Adrenal gland (tissue), 12 donors: ENCODE results near the gene NR2F1-AS1. TPM values are rescaled to one million over a fixed set of nuclear protein-coding genes. Genes with fewer than 3 reads are reported as not detected.

Experiments used
- DNase-seq, 7 donors: peaks; one replicate each; pipeline ENCODE4 v3.0.0-alpha.2; 2019 to 2020
- H3K27ac ChIP-seq, 5 donors: fragments of 200-600 bp; sonication (generic) in 4 of 5; 1 replicate in 3 of 5; 2 replicates in 2 of 5; pipeline versions ENCODE4 v1.5.1 to v1.8.0; 2016 to 2020; ENCODE audit warnings: mild to moderate bottlenecking in 1 of 5
- H3K27me3 ChIP-seq: fragments of 200-600 bp; 2 replicates; pipeline ENCODE4 v1.8.0; 2021
- H3K36me3 ChIP-seq, 2 donors: fragments of 200-600 bp; replicated peaks in 1 of 2; 1 replicate in 1 of 2; 2 replicates in 1 of 2; pipeline versions ENCODE4 v1.5.1 to v1.8.0; 2018 to 2022
- H3K4me1 ChIP-seq, 2 donors: fragments of 200-600 bp; replicated peaks in 1 of 2; 1 replicate in 1 of 2; 2 replicates in 1 of 2; pipeline versions ENCODE4 v1.5.1 to v1.8.0; 2018 to 2021
- H3K4me3 ChIP-seq, 4 donors: fragments of 200-600 bp; sonication (generic) in 3 of 4; one replicate each; pipeline ENCODE4 v1.5.1; 2016 to 2018
- H3K9me3 ChIP-seq, 3 donors: fragments of 200-600 bp; sonication (generic) in 1 of 3; replicated peaks in 1 of 3; 1 replicate in 2 of 3; 2 replicates in 1 of 3; pipeline versions ENCODE4 v1.5.1 to v1.8.0; 2016 to 2021
- POLR2A ChIP-seq, 2 donors: fragments of 450-650 bp; IDR thresholded peaks; one replicate each; pipeline ENCODE4 v1.6.1; 2017; ENCODE audit warnings: antibody characterized with exemption in 2 of 2, mild to moderate bottlenecking in 2 of 2, moderate library complexity in 1 of 2
- WGBS, 4 donors: extraction: QIAGEN DNeasy Blood & Tissue Kit in 2 of 4; methylation state at CpG; one replicate each; pipeline versions ENCODE4 v1.1.5 to v1.1.7; 2013 to 2017; 5-methylcytosine and 5-hydroxymethylcytosine counted together
- intact Hi-C, 2 donors: fragments of 100-400 bp; cut with DNase I; formaldehyde crosslinking; loops; one replicate each; pipeline versions ENCODE4 v1.14.1 to v1.15.0; 2022 to 2023
- polyA plus RNA-seq, 3 donors: library from polyadenylated mRNA; stranded (reverse); fragments of 200-250 nt in 2 of 3; fragments of 350-450 nt in 1 of 3; fragmentation: Illumina TruSeq in 1 of 3; extraction: RNeasy Lipid Tissue Mini Kit (QIAGEN cat#74804) in 1 of 3; gene quantifications; one replicate each; pipeline ENCODE4 v1.2.3, GENCODE V29; 2013 to 2014
- total RNA-seq, 9 donors: library from RNA; depleted of rRNA in 4 of 9; stranded (reverse); fragments of >200 nt in 4 of 9; fragments of 120-200 nt in 1 of 9; fragmentation: NEBNext Ultra II Directional in 1 of 9; extraction: Animal tissue kit (Norgen Biotek cat#: 25700) in 1 of 9; gene quantifications; one replicate each; pipeline versions ENCODE4 v1.1.0 to v1.2.4, GENCODE V29; 2013 to 2023
- TF ChIP-seq, protein P1 (sequence below), 6 experiments: fragments of 450-650 bp in 4 of 6; fragments of 200-600 bp in 2 of 6; sonication (generic) in 1 of 6; IDR thresholded peaks; 1 replicate in 5 of 6; 2 replicates in 1 of 6; pipeline versions ENCODE4 v1.5.1 to v1.8.0; 2016 to 2021; ENCODE audit warnings: antibody characterized with exemption in 6 of 6, mild to moderate bottlenecking in 2 of 6, moderate library complexity in 1 of 6
- donor health status: healthy with polysubstance abuse.
- donor health status: Bipolar disorder and iron deficiency.
- donor health status: DM: yes; HTN: yes; CAD: no.
- donor health status: DM: no; HTN: no; CAD: no.
- donor health status: DM: no; HTN: no; CAD: no.
- donor health status: DM: yes; HTN: yes; CAD: no.

The NR2F1-AS1 gene
- total and polyA plus RNA-seq, 12 donors: 13.2 to 107 (median 29.1) TPM

DNA sequence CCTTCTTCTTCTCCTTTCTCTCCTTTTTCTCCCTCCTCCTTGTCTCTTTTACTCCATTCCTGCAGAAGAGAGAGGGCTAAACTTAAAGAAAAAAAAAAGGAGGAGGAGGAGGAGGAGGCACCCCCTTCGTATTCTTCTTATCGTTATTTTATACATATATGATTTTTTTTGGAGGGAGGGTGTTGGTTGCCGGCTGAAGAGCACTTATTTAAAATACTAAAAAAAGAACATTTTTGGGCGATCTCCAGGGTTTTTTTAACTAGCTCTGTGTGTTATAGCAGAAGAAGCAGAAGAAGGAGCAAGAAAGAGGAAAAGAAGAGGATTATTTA is 2.4 kb upstream of the NR2F1-AS1 start:
- intact Hi-C loops: loop anchor here in 1 of 2 donors (10.0 kb wide), 1 partner anchor 211 kb away; no protein-coding TSS in a partner anchor
- no peaks in the 10 kb centered on the region for H3K27me3 ChIP-seq
- H3K27ac ChIP-seq: peak overlapping the region; percentile 17 to 93 (median 71)
- peak overlapping the region in 3 of 4 donors; percentile 14 to 81 (median 55) for H3K4me3 ChIP-seq
- WGBS, 4 donors: 1 to 2% (median 1%) methylated on average over 4 of the region's 4 CpGs
- no peak for DNase-seq
- no peaks in the 10 kb centered on the region for H3K36me3 ChIP-seq
- TF ChIP-seq POLR2A (IDR thresholded peaks at IDR 0.05): no peak
- no peaks in the 10 kb centered on the region for H3K9me3 ChIP-seq
- peaks cover 0 to 26% of the 10 kb centered on the region in 2 donors for H3K4me1 ChIP-seq

DNA sequence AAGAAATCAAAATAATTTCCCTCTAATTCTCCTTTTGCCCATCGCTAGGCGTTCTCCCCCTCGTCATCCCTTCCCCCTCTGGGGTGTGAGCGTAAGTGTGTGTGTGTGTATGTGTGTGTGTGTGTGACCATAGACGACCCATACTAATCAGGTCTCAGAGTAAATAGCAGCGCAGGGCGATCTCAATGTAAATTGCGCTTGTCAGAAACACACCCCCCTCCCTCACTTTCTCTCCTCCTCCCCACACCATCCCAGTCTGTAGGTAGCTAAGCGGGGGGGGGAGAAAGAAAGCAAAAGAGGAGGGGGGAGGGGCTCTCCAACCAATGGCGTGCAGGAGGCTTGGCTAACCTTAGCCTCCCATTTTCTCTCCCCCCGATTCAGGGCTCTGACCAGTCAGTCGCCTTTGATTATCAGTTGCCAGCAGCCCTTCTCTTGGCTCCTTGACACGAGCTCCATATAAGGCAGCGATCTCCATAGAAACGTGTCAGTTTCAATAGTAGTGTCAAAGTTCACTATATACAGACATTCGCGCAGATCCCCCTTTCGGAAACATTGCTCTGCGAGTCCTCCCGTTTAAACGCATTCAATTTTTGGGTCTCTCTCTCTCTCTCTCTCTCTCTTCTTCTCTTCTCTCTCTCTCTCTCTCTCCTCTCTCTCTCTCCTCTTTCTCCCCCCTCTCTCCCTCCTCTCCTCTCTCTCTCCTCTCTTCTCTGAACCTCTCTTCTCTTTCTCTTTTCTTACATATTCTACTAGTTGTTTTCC is 1.8 kb upstream of the NR2F1-AS1 start, which contains the start of gene NR2F1:
NR2F1 (plus strand) TSS at position 546 of the 762 bp plus-strand sequence. CDS start 1,802 bp downstream, outside the sequence.
- TF ChIP-seq, protein P1, sequence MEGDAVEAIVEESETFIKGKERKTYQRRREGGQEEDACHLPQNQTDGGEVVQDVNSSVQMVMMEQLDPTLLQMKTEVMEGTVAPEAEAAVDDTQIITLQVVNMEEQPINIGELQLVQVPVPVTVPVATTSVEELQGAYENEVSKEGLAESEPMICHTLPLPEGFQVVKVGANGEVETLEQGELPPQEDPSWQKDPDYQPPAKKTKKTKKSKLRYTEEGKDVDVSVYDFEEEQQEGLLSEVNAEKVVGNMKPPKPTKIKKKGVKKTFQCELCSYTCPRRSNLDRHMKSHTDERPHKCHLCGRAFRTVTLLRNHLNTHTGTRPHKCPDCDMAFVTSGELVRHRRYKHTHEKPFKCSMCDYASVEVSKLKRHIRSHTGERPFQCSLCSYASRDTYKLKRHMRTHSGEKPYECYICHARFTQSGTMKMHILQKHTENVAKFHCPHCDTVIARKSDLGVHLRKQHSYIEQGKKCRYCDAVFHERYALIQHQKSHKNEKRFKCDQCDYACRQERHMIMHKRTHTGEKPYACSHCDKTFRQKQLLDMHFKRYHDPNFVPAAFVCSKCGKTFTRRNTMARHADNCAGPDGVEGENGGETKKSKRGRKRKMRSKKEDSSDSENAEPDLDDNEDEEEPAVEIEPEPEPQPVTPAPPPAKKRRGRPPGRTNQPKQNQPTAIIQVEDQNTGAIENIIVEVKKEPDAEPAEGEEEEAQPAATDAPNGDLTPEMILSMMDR (IDR thresholded peaks at IDR 0.05): peak in 5 of 6 experiments; percentile 93 to 99 (median 97)
- TF ChIP-seq POLR2A (IDR thresholded peaks at IDR 0.05): peak; percentile 32 to 54
- Histone ChIP-seq H3K27ac (peak within 1 kb of the TSS; percentile 17 to 93 (median 71)), H3K9me3 (no peaks in the 10 kb centered on the region), H3K27me3 (no peaks in the 10 kb centered on the region), H3K36me3 (no peaks in the 10 kb centered on the region), H3K4me3 (peak within 1 kb of the TSS in 3 of 4 donors; percentile 14 to 81 (median 55)), H3K4me1 (peaks cover 0 to 30% of the 10 kb centered on the region in 2 donors)
- 1 to 4% (median 2%) methylated on average over 21 of the region's 21 CpGs for WGBS, 4 donors
- DNase-seq: peak; percentile 90 to 97 (median 95)
- intact Hi-C loops: loop anchor here in 1 of 2 donors (10.0 kb wide), 1 partner anchor 212 kb away; no protein-coding TSS in a partner anchor

DNA sequence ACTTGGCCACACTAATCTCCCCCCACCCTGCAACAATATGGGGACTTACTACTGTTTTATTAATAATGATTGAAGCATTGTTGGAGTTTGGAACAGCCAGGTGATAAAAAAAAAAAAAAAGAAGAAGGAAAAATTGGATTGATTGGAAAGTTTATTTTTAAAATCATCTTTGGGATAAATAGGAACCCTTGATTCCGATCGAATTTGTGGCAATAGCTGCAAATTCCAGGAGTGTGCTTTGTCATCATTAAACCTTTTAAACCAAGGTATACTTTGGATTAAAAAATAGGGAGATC is 1.1 kb upstream of the NR2F1-AS1 start:
- WGBS, 4 donors: 0 to 2% (median 1%) methylated on average over 2 of the region's 2 CpGs
- H3K9me3 ChIP-seq: no peaks in the 10 kb centered on the region
- H3K4me1 ChIP-seq: peaks cover 0 to 31% of the 10 kb centered on the region in 2 donors
- intact Hi-C loops: loop anchor here in 1 of 2 donors (10.0 kb wide), 1 partner anchor 213 kb away; no protein-coding TSS in a partner anchor
- H3K27me3 ChIP-seq: no peaks in the 10 kb centered on the region
- TF ChIP-seq, protein P1 (IDR thresholded peaks at IDR 0.05): no peak
- TF ChIP-seq POLR2A (IDR thresholded peaks at IDR 0.05): no peak
- DNase-seq: no peak
- no peaks in the 10 kb centered on the region for H3K36me3 ChIP-seq
- H3K27ac ChIP-seq: peak overlapping the region in 4 of 5 donors; percentile 32 to 88 (median 78)
- peak overlapping the region in 2 of 4 donors; percentile 55 to 81 for H3K4me3 ChIP-seq

DNA sequence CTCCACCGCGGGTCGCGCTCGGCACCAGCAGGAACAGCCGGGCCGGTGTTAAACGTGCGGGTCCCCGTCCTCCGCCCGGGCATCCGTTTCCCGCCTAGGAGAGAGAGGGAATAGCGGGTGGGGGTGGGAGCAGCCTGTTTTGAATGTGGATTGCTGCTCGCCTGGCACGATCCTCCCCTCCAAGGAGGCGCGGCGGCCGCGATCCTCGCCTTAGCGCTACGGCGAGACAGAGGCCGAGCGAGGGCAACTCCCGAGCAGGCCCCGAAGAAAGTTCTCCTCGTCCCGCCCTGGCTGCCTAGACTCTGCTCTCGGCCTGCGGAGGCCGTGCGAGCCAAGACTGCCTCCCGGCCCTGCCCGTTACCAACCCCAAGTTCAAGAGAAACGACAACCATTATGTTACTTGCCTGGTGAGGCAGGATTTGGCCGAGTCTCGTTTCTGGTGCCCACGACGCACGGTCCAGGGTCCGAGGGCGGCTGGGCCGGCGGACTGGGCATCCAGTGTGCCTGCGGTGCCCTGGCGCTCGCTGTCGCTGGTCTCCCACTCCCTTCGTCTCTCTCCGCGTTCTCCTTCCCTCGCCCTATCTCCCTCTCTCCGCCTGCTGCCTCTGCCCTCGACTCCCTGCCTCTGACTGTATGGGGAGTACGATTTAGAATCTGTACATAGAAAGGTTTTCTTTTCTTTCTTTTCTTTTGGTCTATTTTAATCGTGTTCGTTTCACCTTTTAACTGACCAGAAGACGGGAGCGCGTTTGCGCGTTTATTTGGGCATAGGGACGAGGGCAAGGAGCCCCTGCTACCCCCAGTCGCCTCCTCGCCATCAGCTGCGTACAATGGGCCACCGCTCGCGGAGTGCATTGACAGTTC is 724 bp downstream of the NR2F1-AS1 start:
- Histone ChIP-seq H3K36me3 (no peaks in the 10 kb centered on the region), H3K27ac (peak overlapping the region; percentile 63 to 97 (median 86)), H3K27me3 (no peaks in the 10 kb centered on the region), H3K4me1 (peaks cover 0 to 39% of the 10 kb centered on the region in 2 donors), H3K9me3 (no peaks in the 10 kb centered on the region), H3K4me3 (peak overlapping the region; percentile 31 to 93 (median 48))
- peak in 6 of 7 donors; percentile 46 to 65 (median 59) for DNase-seq
- peak in 1 of 2 donors; percentile 5 for TF ChIP-seq POLR2A (IDR thresholded peaks at IDR 0.05)
- TF ChIP-seq, protein P1 (IDR thresholded peaks at IDR 0.05): no peak
- intact Hi-C loops: loop anchor here in 1 of 2 donors (10.0 kb wide), 1 partner anchor 215 kb away; no protein-coding TSS in a partner anchor
- 1 to 2% (median 1%) methylated on average over 29 to 73 of the region's 73 CpGs for WGBS, 4 donors
